Breast epithelium (tissue), 3 donors: Measurements from ENCODE around the gene ESYT1.

Source experiments
- CTCF ChIP-seq, 3 donors: fragments of 450-650 bp; IDR thresholded peaks; one replicate each; pipeline ENCODE4 v1.5.1; 2016 to 2017; ENCODE audit warnings: antibody characterized with exemption in 3 of 3, mild to moderate bottlenecking in 3 of 3, moderate library complexity in 3 of 3
- POLR2A ChIP-seq: fragments of 450-650 bp; IDR thresholded peaks from one replicate; pipeline ENCODE4 v1.6.1; 2016; ENCODE audit warnings: antibody characterized with exemption, mild to moderate bottlenecking, moderate library complexity

DNA sequence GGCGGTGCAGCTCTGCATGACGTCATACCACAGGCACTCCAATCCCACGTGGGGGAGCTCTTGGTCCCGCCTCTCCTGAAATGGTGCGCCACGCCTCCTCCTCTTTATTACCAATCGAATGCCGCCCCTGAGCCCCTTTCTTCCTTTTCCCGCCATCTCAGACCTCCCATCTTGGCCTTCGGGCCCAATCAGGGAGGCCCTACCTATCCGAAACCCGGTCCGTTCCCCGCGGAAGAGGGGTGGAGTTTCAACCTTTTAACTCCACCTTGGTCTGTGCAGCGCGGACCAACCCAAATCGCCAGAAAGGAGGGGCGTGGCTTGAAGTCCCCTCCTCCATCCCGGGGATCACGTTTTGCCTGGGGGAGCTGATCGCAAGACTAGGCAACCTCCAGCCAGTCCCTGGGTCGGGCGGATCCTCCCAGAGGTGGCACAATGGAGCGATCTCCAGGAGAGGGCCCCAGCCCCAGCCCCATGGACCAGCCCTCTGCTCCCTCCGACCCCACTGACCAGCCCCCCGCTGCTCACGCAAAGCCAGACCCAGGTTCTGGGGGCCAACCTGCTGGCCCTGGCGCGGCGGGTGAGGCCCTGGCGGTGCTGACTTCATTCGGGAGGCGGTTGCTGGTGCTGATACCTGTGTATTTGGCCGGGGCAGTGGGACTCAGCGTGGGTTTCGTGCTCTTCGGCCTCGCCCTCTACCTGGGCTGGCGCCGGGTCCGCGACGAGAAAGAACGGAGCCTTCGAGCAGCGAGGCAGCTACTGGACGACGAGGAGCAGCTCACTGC lies at the start of gene ESYT1:
- TF ChIP-seq POLR2A: peak; percentile 71
- no peak for TF ChIP-seq CTCF (IDR thresholded peaks at IDR 0.05)
